Tibial artery (tissue), 4 donors: ENCODE measurements around the gene SLC41A3.

ENCODE experiments used
- DNase-seq, 2 donors: peaks; one replicate each; pipeline ENCODE4 v3.0.0-alpha.2; 2019
- H3K27ac ChIP-seq, 2 donors: fragments of 200-600 bp; sonication (generic) in 1 of 2; 1 replicate in 1 of 2; 2 replicates in 1 of 2; pipeline ENCODE4 v1.5.1; 2018 to 2019; ENCODE audit warnings: mild to moderate bottlenecking in 1 of 2
- H3K27me3 ChIP-seq, 2 donors: fragments of 200-600 bp; sonication (generic) in 1 of 2; one replicate each; pipeline versions ENCODE4 v1.5.1 to v1.6.0; 2016 to 2019
- H3K36me3 ChIP-seq, 3 donors: fragments of 200-600 bp; sonication (generic) in 2 of 3; one replicate each; pipeline ENCODE4 v1.5.1; 2016 to 2019; ENCODE audit warnings: mild to moderate bottlenecking in 2 of 3
- H3K4me1 ChIP-seq, 4 donors: fragments of 200-600 bp; sonication (generic) in 2 of 4; 1 replicate in 3 of 4; 2 replicates in 1 of 4; pipeline ENCODE4 v1.5.1; 2016 to 2019
- H3K4me3 ChIP-seq, 2 donors: fragments of 200-600 bp; sonication (generic) in 1 of 2; 1 replicate in 1 of 2; 2 replicates in 1 of 2; pipeline ENCODE4 v1.5.1; 2018 to 2019; ENCODE audit warnings: mild to moderate bottlenecking in 2 of 2
- H3K9me3 ChIP-seq, 3 donors: fragments of 200-600 bp; sonication (generic) in 1 of 3; one replicate each; pipeline ENCODE4 v1.5.1; 2016 to 2019
- intact Hi-C: fragments of 100-400 bp; cut with DNase I; formaldehyde crosslinking; loops from one replicate; pipeline ENCODE4 v1.15.0; 2023; ENCODE audit warnings: low total_unique reads
- TF ChIP-seq, protein P1 (sequence below), 2 experiments: fragments of 200-600 bp in 1 of 2; fragments of 450-650 bp in 1 of 2; IDR thresholded peaks; one replicate each; pipeline ENCODE4 v1.5.1; 2017 to 2019; ENCODE audit warnings: antibody characterized with exemption in 2 of 2, mild to moderate bottlenecking in 1 of 2, moderate library complexity in 1 of 2

Gene SLC41A3

DNA sequence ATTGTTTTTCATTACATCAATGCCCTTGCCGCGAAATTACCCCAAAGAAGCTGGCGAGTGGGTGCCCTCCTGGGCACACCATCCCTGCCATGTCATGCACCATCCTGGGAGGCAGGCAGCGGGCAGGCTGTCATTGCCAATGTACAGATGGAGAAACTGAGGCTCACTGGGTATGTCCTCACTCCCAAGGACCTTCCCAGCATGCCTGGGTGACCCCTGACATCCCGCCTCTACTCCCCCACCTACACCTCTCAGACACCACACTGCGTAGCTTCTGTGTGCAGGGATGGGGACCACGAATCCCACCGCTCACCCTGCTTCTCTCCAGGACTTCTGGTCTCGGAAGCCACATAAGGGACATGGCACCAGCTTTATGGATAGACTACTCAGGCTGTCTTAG, 41.0 kb upstream of the SLC41A3 start:
- peaks cover 0 to 7% (median 0%) of the 10 kb centered on the region in 4 donors for H3K4me1 ChIP-seq
- TF ChIP-seq, protein P1, sequence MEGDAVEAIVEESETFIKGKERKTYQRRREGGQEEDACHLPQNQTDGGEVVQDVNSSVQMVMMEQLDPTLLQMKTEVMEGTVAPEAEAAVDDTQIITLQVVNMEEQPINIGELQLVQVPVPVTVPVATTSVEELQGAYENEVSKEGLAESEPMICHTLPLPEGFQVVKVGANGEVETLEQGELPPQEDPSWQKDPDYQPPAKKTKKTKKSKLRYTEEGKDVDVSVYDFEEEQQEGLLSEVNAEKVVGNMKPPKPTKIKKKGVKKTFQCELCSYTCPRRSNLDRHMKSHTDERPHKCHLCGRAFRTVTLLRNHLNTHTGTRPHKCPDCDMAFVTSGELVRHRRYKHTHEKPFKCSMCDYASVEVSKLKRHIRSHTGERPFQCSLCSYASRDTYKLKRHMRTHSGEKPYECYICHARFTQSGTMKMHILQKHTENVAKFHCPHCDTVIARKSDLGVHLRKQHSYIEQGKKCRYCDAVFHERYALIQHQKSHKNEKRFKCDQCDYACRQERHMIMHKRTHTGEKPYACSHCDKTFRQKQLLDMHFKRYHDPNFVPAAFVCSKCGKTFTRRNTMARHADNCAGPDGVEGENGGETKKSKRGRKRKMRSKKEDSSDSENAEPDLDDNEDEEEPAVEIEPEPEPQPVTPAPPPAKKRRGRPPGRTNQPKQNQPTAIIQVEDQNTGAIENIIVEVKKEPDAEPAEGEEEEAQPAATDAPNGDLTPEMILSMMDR (IDR thresholded peaks at IDR 0.05), result no peak
- H3K36me3 ChIP-seq, result peaks cover 0 to 4% (median 0%) of the 10 kb centered on the region in 3 donors
- DNase-seq, result peak in 1 of 2 donors; percentile 39
- H3K27me3 ChIP-seq, result no peaks in the 10 kb centered on the region
- no peak overlapping the region for H3K27ac ChIP-seq
- intact Hi-C loops, result no loop called here
- no peaks in the 10 kb centered on the region for H3K9me3 ChIP-seq
- H3K4me3 ChIP-seq, result no peak overlapping the region

DNA sequence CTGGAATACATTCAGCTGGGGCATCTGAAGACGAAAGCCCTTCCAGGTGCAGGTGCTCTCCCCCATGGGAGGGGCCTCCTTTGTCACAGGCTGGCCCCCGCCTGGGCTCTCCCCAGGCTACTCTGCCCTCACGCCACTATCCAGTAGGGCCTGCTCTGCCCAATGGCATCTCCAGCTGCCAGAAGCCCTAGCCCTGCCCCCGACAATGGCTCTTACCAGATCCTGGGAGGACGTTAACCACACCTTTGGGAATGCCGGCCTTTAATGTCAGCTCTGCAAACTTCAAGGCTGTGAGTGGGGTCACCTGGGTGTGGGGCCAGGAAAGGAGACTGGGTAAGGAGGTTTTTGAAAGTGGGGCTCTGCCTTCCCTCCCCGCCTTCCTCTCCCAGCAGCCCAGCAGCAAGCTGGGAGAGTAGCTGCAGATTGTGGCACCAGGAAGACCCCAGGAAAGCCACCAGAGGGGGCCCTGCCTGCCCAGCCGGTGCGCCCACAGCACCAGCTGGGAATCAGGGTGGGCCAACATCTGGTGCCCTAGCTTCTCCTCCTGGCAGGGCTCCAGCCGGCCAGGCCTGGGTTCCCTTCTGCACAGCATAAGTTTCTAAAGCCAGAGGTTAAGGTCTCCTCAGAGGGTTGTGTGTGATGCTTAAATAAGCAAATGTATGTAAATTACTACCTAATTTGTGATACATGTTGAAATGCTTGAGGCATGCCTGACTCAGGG, 40.4 kb upstream of the SLC41A3 start:
- H3K36me3 ChIP-seq, result peaks cover 0 to 4% (median 0%) of the 10 kb centered on the region in 3 donors
- peaks cover 0 to 4% (median 0%) of the 10 kb centered on the region in 4 donors for H3K4me1 ChIP-seq
- no peaks in the 10 kb centered on the region for H3K9me3 ChIP-seq
- no peaks in the 10 kb centered on the region for H3K27me3 ChIP-seq
- DNase-seq, result peak; percentile 13 to 41
- intact Hi-C loops, result no loop called here
- TF ChIP-seq, protein P1 (IDR thresholded peaks at IDR 0.05), result no peak
- no peak overlapping the region for H3K27ac ChIP-seq
- H3K4me3 ChIP-seq, result no peak overlapping the region

DNA sequence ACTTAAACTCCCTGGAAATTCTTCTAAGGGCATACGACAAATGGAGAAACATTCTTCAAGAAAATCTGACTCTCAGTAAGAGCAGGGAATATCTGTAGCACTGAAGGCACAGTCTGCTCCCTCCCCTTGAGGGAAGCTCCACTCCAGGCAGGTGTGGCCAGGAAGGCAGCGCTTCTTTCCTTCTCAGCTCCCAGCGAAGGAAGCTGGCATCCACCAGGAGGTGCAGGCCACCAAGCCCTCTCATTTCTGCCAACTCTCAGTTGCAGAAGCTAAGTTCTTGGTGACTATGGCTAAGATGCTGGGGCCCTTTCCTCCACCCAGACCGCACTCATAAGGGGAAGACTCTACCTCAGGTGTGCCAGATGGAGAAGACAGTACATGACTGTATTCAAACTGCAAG, 37.7 kb upstream of the SLC41A3 start:
- no peak overlapping the region for H3K27ac ChIP-seq
- H3K27me3 ChIP-seq, result no peaks in the 10 kb centered on the region
- H3K4me3 ChIP-seq, result no peak overlapping the region
- TF ChIP-seq, protein P1 (IDR thresholded peaks at IDR 0.05), result no peak
- intact Hi-C loops, result no loop called here
- DNase-seq, result no peak
- peaks cover 0 to 10% (median 0%) of the 10 kb centered on the region in 3 donors for H3K36me3 ChIP-seq
- no peaks in the 10 kb centered on the region for H3K9me3 ChIP-seq
- H3K4me1 ChIP-seq, result no peaks in the 10 kb centered on the region

DNA sequence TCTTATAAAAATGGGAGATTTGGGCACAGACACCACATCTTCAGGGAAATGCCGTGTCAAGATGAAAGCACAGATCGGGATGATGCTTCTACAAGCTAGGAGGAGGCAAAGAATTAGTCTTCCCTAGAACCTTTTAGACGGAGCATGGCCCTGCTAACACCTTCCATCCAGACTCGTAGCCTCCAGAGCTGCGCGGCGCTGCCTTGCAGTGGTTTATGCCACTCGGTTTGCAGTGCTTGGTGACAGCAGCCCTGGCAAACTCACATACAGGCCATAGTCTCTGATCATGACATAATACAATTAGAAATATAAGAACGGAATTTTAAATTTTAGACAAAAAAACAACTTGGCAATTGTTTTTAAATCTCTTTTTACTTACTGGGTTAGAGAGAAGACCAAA, 37.1 kb upstream of the SLC41A3 start:
- Histone ChIP-seq H3K36me3 (peaks cover 0 to 12% (median 0%) of the 10 kb centered on the region in 3 donors), H3K4me1 (no peaks in the 10 kb centered on the region), H3K9me3 (no peaks in the 10 kb centered on the region), H3K4me3 (no peak overlapping the region), H3K27ac (no peak overlapping the region), H3K27me3 (no peaks in the 10 kb centered on the region)
- intact Hi-C loops, result no loop called here
- peak in 1 of 2 donors; percentile 29 for DNase-seq
- TF ChIP-seq, protein P1 (IDR thresholded peaks at IDR 0.05), result no peak

DNA sequence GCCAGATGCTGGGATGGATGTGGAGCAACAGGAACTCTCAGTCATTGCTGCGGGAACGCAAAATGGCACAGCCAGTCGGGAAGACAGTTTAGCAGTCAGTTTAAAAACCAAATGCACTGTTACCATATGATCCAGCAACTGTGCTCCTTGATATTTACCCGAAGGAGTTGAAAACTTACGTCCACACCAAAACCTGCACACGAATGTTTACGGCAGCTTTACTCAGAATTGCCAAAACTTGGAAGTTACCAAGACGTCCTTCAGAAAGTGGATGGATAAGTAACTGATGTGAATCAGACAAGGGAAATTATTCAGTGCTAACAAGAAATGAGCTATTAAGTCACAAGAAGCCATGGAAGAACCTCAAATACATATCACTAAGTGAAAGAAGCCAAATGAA, 36.1 kb upstream of the SLC41A3 start:
- Histone ChIP-seq H3K4me3 (no peak overlapping the region), H3K27ac (no peak overlapping the region), H3K9me3 (no peaks in the 10 kb centered on the region), H3K27me3 (no peaks in the 10 kb centered on the region), H3K4me1 (no peaks in the 10 kb centered on the region), H3K36me3 (peaks cover 0 to 12% (median 0%) of the 10 kb centered on the region in 3 donors)
- no peak for DNase-seq
- TF ChIP-seq, protein P1 (IDR thresholded peaks at IDR 0.05), result no peak
- intact Hi-C loops, result no loop called here
